ENCODE measurements around the gene DIABLO.
"Not testable (repeated sequence)": the region's sequence is repeated elsewhere in the genome, so short reads cannot be mapped to it uniquely, and the experiment has no call there.

DIABLO gene

DNA sequence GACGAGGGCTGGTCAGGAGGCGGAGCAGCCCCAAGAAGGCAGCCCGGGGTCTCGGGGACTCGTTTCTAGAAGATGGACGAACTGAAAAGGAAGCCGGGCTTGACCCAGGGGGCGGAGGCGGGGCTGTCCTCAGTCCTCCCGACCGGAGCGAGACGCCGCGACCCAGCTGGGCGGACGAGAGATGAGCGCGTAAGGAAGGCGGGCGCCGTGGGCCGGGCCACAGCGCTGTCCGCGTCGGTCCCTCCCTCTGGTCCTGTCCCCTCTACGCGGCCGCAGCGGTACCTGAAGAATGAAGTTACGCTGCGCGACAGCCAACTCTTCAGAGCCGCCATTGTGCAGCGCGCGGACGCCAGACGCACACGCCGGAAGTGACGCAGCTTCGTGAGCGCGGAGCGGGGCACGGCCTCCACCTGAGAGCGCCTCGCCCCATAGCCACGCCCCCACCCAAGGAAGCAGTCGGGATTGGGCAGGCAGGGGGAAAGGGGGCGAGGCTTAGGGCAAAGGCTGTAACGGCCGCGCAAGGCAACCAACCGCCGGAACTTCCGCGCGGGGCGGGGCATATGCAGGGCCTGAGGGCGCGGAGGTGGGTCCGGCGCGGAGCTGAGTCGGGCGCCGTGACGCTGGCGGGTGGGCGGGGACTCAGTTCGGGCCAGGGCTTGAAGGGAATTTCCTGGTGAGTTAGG is at the start of gene DIABLO:
Gene DIABLO, minus strand, starts transcription at position 370 of the 683 bp plus-strand sequence. Its CDS starts 38 bp downstream, at position 332.
- peak; percentile 100 for DNase-seq (ENCODE audit: low spot score)

DNA sequence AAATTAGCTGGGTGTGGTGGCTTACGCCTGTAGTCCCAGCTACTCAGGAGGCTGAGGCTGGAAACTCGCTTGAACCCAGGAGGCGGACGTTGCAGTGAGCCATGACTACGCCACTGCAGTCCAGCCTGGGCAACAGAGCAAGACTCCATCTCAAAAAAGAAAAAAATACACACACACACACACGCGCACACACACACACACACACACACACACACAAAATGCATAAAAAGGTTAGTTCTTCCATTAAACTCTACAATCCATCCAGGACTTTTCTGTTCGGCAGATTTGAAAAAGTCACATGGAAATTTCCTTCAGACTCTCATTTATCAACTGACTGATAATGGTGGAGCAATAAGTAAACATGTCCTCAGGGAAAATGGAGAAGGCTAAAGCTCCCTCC is 49.6 kb upstream of the DIABLO start:
- DNase-seq (ENCODE audit: low spot score) = no peak

DNA sequence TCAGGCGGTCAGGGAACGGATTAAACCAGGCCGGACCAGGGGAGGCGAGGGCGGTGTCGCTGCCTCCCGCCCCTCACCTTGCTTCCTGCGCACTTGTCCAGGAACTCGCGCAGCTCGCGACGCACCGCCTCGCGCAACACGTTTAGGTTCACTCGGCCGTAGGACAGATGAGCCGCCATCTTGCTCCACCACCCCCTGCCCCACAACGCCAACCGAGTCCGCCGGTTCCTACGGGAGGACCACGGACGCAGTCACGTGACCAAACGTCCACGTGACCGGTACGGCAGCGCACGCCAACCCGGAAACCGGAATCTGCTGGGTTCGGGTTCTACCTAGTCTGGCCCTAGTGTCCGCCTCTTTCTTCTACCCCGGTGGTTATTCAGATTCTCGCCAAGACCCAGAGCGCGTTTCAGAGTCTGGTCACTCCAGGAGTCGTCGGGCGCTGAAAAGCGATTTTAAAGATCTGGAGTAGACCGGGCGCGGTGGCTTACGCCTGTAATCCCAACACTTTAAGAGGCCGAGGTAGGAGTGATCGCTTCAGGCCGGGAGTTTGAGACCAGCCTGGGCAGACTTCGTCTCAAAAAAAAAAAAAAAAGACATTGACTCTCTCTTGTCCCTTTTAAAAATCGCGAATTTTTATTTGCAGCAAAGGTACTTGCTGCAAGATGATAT is 40.5 kb upstream of the DIABLO start, which contains the start of gene VPS33A:
Gene VPS33A, minus strand, starts transcription at position 265 of the 672 bp plus-strand sequence. Its CDS starts 86 bp downstream, at position 179.
- peak; percentile 99 for DNase-seq (ENCODE audit: low spot score)

DNA sequence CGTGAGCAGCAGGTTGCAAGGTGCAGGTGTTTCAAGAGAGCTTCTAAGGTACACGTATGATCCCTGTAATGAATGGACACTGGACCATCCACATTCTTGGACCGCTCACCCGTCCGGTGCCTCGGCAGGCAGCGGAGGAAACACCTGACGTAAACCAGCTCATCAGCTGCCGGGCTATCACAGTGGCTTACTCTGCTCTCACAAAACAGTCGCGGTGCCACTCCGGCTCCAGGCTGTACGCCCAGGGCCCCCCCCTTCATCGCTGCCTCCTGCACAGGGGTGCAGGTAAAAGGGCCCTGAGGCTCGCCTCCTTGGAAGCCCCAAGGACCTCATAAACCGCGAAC is 40.0 kb upstream of the DIABLO start:
- DNase-seq (ENCODE audit: low spot score) = no peak

DNA sequence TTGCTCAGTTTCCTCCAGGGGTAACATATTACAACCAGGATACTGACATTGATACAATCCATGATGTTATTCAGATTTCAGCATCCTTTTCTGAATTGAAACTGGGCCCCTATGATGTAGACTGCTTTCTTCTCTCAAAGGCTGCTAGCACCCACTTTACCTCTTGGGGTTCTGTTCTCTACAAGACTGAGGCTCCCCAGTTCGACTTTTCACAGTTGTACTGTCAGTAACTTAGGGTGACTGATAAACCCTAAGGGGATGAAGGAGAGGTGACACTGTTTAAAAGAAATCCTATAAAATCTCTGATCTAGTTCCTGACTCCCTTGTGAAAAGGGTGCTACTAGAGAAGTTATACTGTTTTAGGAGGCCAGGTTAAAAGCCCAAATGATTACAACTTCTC is 39.6 kb upstream of the DIABLO start:
- no peak for DNase-seq (ENCODE audit: low spot score)

DNA sequence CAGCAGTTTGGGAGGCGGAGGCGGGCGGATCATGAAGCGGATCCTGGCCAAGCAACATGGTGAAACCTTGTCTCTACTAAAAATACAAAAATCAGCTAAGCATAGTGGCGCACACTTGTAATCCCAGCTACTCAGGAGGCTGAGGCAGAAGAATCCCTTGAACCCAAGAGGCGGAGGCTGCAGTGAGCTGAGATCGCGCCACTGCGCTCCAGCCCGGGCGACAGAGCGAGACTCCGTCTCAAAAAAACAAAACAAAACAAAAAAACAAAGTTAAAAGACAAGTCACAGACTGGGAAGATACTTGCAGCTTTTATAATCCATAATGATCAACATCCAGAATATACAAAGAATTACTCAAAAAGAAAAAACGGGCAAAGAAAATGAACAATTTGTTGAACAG is 34.9 kb upstream of the DIABLO start:
- DNase-seq (ENCODE audit: low spot score) = not testable (repeated sequence)

DNA sequence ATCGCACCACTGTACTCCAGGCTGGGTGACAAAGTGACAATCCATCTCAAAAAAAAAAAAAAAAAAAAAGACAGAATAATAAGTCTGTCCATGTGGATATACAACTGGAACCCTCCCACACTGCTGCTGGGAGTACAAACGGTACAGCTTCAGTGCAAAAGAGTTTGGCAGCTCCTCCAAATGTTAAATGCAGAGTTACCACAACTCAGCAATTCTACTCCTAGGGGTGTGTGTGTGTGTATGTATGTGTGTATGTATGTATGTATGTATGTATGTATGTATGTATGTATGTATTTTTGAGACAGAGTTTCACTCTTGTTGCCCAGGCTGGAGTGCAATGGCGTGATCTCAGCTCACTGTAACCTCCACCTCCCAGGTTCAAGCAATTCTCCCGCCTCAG is 33.1 kb upstream of the DIABLO start:
- DNase-seq (ENCODE audit: low spot score) = not testable (repeated sequence)

DNA sequence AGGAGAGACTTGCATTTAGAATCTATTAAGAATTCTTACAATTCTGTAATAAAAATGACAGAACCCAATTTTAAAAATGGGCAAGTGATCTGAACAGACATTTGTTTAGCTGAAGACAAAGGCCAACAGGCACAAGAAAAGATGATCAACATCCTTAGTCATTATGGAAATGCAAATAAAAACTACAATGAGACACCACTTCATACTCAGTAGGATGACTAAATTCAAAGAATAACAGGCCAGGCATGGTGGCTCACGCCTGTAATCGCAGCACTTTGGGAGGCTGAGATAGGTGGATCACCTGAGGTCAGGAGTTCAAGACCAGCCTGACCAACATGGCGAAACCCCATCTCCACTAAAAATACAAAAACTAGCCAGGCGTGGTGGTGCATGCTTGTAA is 32.6 kb upstream of the DIABLO start:
- not testable (repeated sequence) for DNase-seq (ENCODE audit: low spot score)

DNA sequence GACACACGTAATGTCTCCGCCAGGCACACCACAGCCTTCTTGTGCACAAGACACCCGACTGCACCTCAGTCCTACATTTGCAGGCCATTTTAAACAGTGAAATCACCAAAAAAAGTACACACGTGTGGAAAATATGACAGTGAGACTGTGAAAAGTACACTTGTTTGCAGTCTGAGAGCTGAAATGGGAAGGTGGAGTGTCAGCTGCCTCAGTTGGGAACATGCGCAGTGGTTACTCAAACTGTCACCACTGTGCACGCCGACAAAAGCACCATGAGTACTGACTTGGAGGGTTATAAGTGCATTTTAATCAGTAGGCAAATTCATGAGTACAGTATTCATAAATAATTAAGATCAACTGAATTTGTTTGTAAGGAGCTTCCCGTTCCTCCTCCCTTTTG is 24.7 kb upstream of the DIABLO start:
- DNase-seq (ENCODE audit: low spot score) = no peak

DNA sequence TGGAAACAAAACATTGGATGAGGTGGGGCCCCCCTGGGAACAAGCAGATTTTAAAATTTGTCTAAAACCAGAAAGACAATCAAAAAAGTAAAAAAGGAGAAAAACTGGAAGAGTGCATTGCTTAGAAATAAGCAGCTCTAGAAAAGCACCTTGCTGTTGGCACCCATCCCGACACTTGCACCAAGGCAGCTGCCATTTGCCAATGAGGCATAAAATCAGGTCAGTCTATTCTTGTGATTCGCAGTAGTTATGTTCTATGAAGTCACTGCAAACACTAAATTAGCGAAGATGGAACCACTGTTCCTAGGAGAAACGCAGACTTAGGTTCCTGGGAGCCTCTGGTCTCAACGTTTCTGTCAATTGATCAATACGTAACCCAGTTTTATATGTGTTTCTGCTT is 24.2 kb upstream of the DIABLO start:
- no peak for DNase-seq (ENCODE audit: low spot score)

DNA sequence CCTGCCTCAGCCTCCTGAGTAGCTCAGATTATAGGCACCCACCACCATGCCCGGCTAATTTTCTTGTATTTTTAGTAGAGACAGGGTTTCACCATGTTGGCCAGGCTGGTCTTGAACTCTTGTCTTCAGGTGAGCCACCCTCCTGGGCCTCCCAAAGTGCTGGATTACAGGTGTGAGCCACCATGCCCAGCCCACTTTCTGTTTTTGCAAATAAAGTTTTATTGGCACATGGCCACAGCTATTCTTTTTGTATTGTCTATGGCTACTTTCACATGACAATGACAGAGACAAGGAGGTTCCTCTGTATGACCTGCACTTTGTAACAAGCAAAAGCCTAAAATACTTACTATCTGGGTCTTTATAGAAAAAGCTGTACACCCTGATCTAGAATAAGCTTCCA is 19.7 kb upstream of the DIABLO start:
- no peak for DNase-seq (ENCODE audit: low spot score)

DNA sequence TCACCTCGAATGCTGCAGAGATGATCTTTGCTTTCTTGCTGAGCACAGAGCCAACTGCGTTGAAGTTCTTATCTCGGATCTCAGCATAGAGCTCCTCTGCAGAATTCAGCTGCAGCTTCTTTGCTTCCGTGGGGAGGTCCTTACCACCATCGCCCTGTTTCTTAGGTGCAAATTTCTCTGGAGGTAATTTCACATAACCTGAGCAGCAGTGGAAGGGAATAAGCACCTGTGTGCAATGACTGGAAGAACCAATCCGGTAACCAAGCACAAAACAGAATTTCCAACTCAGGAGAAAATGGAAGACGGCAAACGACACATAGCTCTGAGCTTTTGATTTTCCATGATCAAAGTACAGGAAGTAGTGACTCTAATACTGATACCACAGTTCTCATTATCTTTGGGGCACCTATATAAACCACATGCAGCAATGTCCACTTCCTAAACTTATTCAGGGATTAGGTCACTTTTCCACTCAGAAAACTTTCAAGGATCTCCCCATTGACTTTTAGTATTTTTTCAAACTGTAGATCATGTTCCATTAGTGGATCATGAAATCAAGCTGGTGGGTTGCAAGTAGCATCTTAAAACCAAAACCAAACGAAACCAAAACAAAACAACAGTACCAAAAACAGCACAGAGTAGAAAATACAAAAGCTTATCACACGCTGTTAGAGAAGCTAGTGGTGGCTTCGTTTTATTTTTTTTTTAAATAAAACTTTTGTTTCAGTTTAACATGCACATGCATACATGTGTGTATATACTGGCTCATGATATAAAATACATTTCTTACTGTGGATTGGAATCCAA is 18.9 kb upstream of the DIABLO start:
- DNase-seq (ENCODE audit: low spot score) = no peak

DNA sequence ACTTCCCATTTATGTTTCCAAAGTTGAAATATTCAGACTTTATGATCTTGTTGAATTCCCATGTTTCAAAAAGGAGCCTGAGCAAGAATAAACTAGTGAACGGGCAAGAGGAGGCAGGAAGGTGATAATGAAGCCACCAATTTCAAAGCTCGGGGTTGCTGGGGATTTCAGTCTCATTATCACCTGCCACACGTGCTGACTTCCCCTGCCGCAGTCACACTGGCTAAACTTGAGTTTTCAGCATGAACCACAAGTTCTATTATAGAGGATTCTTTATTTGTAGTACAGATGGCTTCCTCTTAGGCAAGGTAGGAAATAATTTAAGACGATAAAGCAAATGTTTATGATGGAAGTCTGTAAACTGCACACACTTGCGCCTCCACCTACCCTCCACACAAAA is 18.1 kb upstream of the DIABLO start:
- no peak for DNase-seq (ENCODE audit: low spot score)

DNA sequence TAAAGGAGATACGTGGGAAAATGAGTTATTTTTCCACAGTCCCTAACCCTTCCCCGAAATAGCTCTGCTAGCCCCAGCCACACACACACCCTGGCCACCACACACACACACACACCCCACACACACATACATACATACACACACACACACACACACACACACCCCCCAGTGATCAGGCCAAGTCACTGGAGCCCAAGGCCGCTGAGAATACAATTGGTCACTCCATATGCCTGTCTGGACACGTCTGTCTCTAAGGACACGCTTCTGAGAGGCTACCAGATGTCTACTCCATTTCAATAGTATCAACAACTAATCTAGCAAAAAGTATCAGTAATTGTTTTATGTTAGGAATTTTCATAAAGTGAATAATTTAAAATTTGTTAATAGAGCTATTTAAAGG is 13.0 kb upstream of the DIABLO start:
- no peak for DNase-seq (ENCODE audit: low spot score)

DNA sequence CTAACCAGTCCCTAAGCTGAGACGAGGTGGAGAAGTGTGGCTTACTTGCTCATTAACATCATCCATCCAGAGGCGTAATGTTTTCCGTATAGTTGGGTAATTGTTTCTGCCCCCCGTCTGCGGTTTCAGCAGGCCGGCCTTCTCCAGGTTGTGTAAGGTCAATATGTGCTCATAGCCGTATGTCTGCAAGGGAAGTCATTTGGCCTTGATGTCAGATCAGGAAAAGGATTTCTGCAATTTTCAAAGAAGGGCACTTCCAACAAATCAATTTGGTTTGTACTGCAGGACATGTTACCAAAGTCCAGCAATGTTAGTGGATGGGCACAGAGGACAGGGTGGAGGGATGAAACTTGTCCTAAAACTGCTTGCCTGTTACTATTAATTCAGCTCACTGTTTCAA is 9.9 kb upstream of the DIABLO start:
- DNase-seq (ENCODE audit: low spot score) = no peak

DNA sequence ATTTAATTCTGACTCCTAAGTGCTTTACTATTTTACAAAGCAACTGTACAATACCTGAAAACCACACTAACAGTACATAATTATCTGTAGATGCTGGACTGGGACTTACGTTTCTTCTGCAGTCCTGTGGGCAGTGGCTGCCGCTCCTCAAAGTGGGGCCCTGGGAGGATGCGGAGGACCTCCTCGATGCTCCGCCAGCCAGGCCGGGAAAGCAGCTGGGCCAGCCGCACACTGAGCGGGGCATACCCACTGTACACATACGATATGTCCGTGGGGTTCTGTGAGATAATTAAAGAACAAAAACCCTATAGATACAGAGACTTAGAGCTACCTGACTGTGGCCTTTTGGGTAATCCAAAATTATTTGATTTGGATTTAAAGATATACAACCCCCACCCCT is 6.8 kb upstream of the DIABLO start:
- DNase-seq (ENCODE audit: low spot score) = no peak

DNA sequence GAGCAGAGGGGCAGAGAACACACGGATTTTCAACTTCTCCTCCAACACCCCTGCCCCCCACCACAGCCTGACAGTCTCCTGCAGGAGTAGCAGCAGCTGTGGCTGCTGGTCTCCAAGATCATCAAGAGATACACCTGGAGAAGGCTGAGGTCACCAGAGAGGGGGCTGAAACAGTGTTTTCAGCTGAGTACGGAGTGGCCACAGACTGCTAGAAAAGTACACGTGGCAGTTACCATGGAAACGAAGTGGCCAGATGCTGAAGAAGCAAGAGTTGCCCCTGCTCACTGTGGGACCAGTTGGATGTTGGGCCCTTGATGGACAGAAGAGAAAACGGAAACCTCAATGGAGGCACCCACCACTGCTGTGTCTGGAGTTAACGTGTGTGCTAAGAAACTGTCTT is 4.9 kb upstream of the DIABLO start:
- DNase-seq (ENCODE audit: low spot score) = no peak

DNA sequence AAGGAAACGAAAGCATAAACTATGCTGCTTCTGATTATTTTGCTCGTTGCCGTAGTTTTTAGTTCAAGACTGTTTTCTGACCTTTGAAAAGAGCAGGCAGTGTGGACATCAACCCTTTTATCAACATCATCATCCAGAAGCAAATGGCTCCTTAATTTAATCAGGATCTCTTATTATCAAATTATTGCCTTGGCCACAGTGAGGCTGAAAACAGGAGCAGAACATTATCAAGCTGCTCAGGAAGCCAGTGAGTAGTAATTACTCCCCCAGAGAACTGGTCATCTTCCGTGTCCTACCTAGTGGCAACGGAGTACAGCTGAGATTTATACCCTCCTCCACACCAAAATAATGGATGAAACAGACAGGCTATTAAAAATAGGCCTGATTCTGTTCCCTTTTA is 2.2 kb upstream of the DIABLO start:
- no peak for DNase-seq (ENCODE audit: low spot score)

DNA sequence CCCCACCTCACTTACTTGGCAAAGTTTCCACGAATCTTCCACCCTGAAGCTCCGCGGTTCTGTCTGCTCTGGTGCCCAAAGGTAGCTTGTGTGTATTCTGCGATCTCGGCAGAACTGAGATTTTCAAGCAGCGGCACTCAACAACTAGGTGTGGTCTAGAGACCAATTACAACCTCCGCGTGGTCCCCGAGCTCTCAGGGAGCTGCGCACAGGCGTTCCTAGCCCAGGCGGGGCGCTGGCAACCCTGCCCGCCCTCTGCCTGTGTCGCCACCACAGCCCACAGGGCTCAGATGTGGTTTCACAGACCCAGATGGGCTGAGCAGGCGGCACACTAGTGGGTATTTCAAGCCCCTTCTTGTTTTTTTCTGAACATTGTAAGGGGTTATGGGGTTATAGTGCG is 1.5 kb upstream of the DIABLO start:
- DNase-seq (ENCODE audit: low spot score) = no peak

DNA sequence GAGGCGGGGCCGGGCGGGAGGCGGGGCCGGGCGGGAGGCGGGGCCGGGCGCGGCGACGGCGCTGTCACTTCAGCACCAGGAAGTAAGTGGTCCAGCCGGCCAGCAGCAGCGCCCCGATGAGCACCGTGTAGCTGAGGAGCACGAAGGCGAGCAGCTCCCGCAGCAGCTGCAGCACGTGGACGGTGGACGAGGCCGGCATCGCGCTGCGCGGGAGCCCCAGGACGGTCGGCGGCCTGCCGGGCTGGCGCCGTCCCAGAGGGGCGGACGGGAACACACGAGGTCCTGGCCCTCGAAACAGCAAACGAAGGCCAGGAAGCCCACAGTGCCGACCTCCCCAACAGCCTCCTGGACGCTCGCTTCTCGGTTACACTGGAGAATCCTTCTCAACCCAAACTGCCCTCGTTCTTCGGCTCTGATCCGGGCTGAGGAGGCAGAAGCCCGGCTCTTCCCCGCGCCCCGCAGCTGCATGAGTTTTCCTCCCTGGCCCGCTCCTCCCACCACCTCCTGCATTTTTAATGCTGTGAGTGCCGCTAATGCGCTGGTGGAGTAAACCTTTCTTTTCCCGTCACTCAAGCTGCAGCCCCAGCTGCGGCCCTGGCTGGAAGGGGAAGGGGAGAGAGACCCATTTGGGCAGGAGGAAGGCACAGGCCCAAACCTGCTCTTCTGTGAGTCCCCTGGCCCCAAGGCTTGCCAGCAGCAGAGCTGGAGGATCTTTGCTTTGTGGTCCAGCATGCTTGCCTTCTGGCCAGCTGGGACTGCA is 694 bp upstream of the DIABLO start:
- DNase-seq (ENCODE audit: low spot score) = no peak

DNA sequence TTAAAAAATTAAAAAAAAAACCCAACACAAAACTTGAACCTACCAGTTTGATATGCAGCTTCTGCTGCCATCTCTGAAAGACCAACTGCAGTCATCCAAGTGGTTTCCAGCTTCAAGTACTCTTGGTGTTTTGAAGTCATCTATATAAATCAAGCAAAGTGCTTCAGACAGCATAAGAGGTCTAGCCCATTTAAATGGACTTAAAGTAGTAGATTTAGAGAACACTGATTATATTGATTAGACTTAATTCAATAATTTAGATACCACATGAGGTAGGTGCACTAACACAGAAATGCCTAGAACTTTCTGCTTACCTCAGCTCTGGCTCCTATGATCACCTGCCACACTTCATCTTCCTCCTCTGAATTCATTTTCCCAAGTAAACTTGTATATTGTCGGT is 9.4 kb downstream of the DIABLO start:
- no peak for DNase-seq (ENCODE audit: low spot score)

DNA sequence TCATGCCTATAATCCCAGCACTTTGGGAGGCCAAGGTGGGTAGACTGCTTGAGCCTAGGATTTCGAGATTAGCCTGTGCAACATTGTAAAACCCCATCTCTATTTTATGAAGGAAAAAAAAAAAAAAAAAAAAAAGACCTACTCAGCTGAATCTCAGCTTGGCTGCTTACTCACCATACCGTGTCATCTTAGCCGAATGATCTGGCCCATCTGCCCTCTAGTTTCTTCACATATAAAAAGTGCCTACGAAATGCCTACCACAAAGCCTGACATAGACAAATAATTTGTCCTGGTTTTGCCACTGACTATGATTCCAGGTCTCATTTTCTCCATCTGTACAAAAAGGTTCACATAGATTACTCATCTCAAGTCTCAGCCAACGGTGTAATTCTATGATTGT is 10.1 kb downstream of the DIABLO start:
- DNase-seq (ENCODE audit: low spot score) = no peak
